GM20000 (cell line): ENCODE measurements around the gene SH3BP2.
A peak's percentile ranks its signal among the peaks of the same experiment; 100 is the strongest.

Source experiments
- DNase-seq: peaks from one replicate; pipeline ENCODE4 v3.0.0; 2012; ENCODE audit warnings: low spot score
- TF ChIP-seq, protein P1 (sequence below): IDR thresholded peaks from 2 replicates; pipeline ENCODE4 v1.5.1; 2012; ENCODE audit warnings: mild to moderate bottlenecking, control low read depth; ENCODE audit errors: extremely low read depth, missing control alignments

SH3BP2 gene

GRCh38 chr4:2812612-2813354 is 19.9 kb downstream of the SH3BP2 start:
- TF ChIP-seq, protein P1, sequence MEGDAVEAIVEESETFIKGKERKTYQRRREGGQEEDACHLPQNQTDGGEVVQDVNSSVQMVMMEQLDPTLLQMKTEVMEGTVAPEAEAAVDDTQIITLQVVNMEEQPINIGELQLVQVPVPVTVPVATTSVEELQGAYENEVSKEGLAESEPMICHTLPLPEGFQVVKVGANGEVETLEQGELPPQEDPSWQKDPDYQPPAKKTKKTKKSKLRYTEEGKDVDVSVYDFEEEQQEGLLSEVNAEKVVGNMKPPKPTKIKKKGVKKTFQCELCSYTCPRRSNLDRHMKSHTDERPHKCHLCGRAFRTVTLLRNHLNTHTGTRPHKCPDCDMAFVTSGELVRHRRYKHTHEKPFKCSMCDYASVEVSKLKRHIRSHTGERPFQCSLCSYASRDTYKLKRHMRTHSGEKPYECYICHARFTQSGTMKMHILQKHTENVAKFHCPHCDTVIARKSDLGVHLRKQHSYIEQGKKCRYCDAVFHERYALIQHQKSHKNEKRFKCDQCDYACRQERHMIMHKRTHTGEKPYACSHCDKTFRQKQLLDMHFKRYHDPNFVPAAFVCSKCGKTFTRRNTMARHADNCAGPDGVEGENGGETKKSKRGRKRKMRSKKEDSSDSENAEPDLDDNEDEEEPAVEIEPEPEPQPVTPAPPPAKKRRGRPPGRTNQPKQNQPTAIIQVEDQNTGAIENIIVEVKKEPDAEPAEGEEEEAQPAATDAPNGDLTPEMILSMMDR: no peak
- peak; percentile 48 for DNase-seq

DNA sequence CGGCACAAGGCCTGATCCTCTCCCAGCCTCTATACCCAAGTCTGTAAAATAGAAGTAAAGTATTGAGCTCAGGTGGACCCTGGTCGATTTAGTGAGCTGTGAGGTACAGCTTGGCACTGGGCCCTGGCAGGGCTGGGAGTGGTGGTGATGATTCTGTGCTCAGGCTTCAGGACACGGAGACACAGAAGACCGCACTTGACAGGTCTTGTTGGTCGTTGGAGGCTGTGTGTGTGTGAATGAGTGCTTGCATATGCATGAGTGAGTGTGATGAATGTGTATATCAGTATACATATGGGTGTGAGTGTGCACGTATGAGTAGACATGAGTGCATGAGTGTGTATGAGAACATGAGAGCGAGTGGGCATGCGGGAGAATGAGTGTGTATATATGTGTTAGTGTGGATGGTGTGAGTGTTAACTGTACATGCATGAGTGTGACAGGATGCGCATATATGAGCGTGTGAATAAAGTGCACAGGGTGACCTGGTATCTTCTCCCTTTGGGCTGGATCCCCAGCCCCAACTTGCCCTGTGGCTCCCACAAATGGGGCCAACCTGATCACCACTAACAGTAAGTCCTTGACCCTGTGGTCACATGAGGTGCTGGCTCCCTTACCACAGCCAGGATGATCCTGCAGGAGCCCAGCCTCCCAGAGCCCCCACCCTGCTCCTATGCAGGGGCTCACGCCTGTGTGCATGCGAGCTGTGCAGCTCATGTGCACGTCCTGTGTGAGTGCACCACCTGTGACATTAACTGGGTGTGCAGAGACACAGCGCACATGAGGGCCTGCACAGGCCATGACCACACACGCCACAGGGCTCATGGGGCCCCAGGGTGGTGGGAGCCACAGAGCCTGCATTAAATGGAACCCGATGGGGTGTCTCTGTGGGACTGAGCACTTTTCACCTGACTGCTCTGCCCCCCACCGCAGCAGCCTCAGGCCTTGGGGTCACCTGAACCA is 20.8 kb downstream of the SH3BP2 start:
- TF ChIP-seq, protein P1: no peak
- no peak for DNase-seq

- no peak for DNase-seq
- TF ChIP-seq, protein P1: peak; percentile 3
These were observed 21.9 kb downstream of the SH3BP2 start for GRCh38 chr4:2814627-2815270.

DNA sequence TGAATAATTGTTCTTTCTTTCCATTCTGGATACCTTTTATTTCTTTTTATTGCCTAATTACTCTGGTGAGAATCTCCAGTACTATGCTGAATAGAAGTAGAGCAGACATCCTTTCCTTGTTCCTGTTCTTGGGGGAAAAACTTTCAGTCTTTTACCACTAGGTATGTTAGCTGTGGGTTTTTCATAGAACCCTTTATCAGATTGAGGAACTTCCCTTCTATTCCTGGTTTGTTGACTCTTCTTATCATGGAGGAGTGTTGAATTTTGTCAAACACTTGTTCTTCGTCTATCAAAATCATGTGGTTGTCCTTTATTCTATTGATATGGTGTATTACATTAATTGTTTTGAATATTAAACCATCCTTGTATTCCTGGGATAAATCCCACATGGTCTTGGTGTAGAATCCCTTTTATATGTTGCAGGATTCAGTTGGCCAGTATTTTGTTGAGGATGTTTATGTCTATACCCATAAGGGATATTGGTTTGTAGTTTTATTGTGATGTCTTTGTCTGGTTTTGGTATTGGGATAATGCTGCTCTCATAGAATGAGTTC is 23.6 kb downstream of the SH3BP2 start:
- TF ChIP-seq, protein P1: no peak
- DNase-seq: no peak

GRCh38 chr4:2817137-2817536 is 24.3 kb downstream of the SH3BP2 start:
- TF ChIP-seq, protein P1: no peak
- no peak for DNase-seq

DNA sequence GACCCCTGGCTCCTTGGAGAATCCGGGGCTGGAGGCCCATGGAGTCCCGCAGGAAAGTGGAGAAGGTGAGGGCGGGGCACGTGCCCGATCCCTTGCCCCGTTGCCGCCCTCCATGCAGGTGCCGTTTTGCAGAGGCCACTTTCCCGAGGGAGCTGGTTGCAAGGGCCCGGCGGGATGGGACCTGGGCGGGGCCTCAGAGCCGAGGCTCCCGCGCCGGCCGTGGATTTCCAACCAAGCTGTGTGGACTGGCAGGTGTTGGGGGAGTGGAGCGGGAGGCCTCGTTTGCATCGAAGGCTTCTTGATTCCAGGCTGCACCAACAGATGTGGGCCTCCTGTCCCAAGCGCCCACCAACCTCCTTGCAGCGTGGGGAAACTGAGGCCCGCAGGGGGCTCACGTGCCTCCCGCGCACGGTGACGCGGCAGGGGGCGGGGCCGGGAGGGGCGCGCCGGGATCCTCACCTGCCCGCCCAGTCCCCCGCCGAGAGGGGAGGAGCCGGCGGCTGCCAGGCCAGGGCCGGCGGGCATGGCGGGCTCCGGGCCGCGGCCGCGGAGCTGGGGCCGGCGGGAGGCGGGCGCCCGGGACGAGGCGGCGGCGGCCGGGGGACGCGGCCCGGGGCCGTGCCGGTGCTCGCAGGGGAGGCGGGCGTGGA is 24.9 kb downstream of the SH3BP2 start:
- TF ChIP-seq, protein P1: no peak
- DNase-seq: peak; percentile 86
